ENCODE results near the gene RPH3AL. TPM values are rescaled to one million over a fixed set of nuclear protein-coding genes. Genes with fewer than 3 reads are reported as not detected.
A peak's percentile ranks its signal among the peaks of the same experiment; 100 is the strongest.
"Not testable (repeated sequence)": the region's sequence is repeated elsewhere in the genome, so short reads cannot be mapped to it uniquely, and the experiment has no call there.

RPH3AL gene
- total and polyA plus RNA-seq, 11 donors: 2.8 to 9.4 (median 6.3) TPM

- intact Hi-C loops (cut with DNase I): no loop called here
- DNase-seq: no peak
- H3K4me1 ChIP-seq: peaks cover 0 to 28% (median 13%) of the 10 kb centered on the region in 12 donors
- peak overlapping the region in 2 of 12 donors; percentile 13 to 42 for H3K4me3 ChIP-seq
- 48 to 65% (median 50%) methylated on average over 10 of the region's 10 CpGs for WGBS, 4 donors
- no peaks in the 10 kb centered on the region for H3K9me3 ChIP-seq
- no peaks in the 10 kb centered on the region for H3K36me3 ChIP-seq
- ATAC-seq: peak in 3 of 4 donors; percentile 8 to 32 (median 22)
- H3K27ac ChIP-seq: peak overlapping the region in 7 of 12 donors; percentile 20 to 79 (median 45)
- TF ChIP-seq, protein P1, sequence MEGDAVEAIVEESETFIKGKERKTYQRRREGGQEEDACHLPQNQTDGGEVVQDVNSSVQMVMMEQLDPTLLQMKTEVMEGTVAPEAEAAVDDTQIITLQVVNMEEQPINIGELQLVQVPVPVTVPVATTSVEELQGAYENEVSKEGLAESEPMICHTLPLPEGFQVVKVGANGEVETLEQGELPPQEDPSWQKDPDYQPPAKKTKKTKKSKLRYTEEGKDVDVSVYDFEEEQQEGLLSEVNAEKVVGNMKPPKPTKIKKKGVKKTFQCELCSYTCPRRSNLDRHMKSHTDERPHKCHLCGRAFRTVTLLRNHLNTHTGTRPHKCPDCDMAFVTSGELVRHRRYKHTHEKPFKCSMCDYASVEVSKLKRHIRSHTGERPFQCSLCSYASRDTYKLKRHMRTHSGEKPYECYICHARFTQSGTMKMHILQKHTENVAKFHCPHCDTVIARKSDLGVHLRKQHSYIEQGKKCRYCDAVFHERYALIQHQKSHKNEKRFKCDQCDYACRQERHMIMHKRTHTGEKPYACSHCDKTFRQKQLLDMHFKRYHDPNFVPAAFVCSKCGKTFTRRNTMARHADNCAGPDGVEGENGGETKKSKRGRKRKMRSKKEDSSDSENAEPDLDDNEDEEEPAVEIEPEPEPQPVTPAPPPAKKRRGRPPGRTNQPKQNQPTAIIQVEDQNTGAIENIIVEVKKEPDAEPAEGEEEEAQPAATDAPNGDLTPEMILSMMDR (IDR thresholded peaks at IDR 0.05): no peak
- no peak for TF ChIP-seq POLR2A (IDR thresholded peaks at IDR 0.05)
- peaks cover 0 to 40% (median 2%) of the 10 kb centered on the region in 9 donors for H3K27me3 ChIP-seq
These were observed 152.0 kb downstream of the RPH3AL start for GRCh38 chr17:200586-200985.

DNA sequence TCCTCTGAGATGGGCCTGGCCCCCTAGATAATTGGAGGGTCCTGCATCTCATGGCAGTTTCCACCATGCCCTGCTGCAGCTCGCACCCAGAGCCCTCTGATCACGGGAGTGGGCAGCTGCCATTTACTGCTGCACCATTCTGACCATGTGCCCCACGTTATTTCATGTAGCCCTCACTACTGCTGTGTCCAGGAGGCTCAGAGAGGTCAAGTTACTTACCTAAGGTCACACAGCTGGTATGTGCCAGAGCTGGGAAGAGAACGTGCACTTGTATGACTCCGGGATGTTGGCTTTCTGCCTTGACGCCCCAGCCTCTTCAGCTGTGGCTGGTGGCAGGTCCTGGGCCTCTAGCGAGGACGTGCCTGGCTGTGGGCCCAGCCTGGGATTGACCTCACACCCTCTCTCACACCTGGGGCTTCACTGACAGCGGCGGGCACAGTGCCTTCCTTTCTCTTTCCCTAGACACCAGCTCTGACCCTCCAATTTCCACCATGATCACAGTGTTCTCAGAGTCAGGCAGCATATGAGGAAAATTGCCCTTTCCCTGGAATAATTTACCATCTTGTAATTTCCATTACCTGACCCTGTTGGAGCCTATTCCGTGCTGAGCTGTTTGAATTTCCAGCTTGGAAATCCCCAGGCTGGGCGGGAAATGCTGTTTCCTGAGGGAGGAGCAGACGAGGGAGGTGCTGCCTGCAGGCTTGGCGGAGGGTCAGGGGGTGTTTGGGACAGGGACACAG lies 152.6 kb downstream of the RPH3AL start:
- H3K27me3 ChIP-seq: peaks cover 0 to 37% (median 2%) of the 10 kb centered on the region in 9 donors
- peak overlapping the region in 9 of 12 donors; percentile 12 to 42 (median 29) for H3K4me3 ChIP-seq
- 28 to 37% (median 34%) methylated on average over 13 to 14 of the region's 14 CpGs for WGBS, 4 donors
- peak; percentile 51 to 90 (median 66) for ATAC-seq
- DNase-seq: peak in 4 of 5 donors; percentile 45 to 71 (median 54)
- intact Hi-C loops (cut with DNase I): no loop called here
- peak overlapping the region in 9 of 12 donors; percentile 17 to 79 (median 52) for H3K27ac ChIP-seq
- no peak for TF ChIP-seq POLR2A (IDR thresholded peaks at IDR 0.05)
- TF ChIP-seq, protein P1 (IDR thresholded peaks at IDR 0.05): no peak
- no peaks in the 10 kb centered on the region for H3K36me3 ChIP-seq
- H3K4me1 ChIP-seq: peaks cover 0 to 26% (median 14%) of the 10 kb centered on the region in 12 donors
- no peaks in the 10 kb centered on the region for H3K9me3 ChIP-seq

DNA sequence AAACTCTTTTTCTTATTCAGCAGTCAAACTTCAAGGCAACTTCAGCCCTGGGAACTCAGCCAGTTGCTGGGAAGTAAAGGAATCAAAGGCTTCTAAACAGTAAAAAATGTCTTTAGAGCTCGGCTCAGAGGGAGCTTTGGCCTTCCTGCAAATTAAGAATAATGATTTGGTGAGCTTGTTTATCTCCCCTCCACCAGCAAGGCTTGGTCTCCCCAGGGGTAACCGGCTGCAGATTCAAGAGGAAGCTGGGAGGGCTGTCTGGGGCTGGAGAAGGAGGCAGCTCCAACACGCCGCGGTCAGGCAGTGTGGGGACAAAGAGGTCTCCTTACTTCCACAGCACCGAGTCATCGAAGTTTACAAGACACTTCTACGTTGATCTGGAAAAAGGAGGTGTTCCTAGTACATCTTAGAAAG lies 153.4 kb downstream of the RPH3AL start:
- Histone ChIP-seq H3K27me3 (peaks cover 0 to 36% (median 2%) of the 10 kb centered on the region in 9 donors), H3K4me1 (peaks cover 0 to 25% (median 14%) of the 10 kb centered on the region in 12 donors), H3K36me3 (no peaks in the 10 kb centered on the region), H3K9me3 (no peaks in the 10 kb centered on the region), H3K4me3 (peak overlapping the region in 8 of 12 donors; percentile 13 to 42 (median 30)), H3K27ac (peak overlapping the region in 7 of 12 donors; percentile 22 to 79 (median 62))
- TF ChIP-seq POLR2A (IDR thresholded peaks at IDR 0.05): no peak
- TF ChIP-seq, protein P1 (IDR thresholded peaks at IDR 0.05): no peak
- DNase-seq: peak in 1 of 5 donors; percentile 29
- peak in 1 of 4 donors; percentile 64 for ATAC-seq
- intact Hi-C loops (cut with DNase I): no loop called here
- WGBS, 4 donors: 15 to 25% (median 19%) methylated on average over 8 of the region's 8 CpGs

GRCh38 chr17:198225-198624 lies 154.4 kb downstream of the RPH3AL start:
- H3K27ac ChIP-seq; ATAC-seq; H3K9me3 ChIP-seq; intact Hi-C loops (cut with DNase I); DNase-seq; H3K4me3 ChIP-seq; H3K36me3 ChIP-seq: not testable (repeated sequence)
- 91 to 93% (median 92%) methylated on average over 15 of the region's 15 CpGs for WGBS, 4 donors
- Histone ChIP-seq H3K4me1 (peaks cover 0 to 25% (median 14%) of the 10 kb centered on the region in 12 donors), H3K27me3 (peaks cover 0 to 36% (median 2%) of the 10 kb centered on the region in 9 donors)
